ENCODE results near the gene TMEM39A.

- TF ChIP-seq, protein P1, sequence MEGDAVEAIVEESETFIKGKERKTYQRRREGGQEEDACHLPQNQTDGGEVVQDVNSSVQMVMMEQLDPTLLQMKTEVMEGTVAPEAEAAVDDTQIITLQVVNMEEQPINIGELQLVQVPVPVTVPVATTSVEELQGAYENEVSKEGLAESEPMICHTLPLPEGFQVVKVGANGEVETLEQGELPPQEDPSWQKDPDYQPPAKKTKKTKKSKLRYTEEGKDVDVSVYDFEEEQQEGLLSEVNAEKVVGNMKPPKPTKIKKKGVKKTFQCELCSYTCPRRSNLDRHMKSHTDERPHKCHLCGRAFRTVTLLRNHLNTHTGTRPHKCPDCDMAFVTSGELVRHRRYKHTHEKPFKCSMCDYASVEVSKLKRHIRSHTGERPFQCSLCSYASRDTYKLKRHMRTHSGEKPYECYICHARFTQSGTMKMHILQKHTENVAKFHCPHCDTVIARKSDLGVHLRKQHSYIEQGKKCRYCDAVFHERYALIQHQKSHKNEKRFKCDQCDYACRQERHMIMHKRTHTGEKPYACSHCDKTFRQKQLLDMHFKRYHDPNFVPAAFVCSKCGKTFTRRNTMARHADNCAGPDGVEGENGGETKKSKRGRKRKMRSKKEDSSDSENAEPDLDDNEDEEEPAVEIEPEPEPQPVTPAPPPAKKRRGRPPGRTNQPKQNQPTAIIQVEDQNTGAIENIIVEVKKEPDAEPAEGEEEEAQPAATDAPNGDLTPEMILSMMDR (IDR thresholded peaks at IDR 0.05) = no peak
- no peak for TF ChIP-seq EZH2 (IDR thresholded peaks at IDR 0.05; ENCODE audit: borderline replicate concordance, insufficient read depth, low read depth, low read length, poor library complexity, severe bottlenecking)
Observed at GRCh38 chr3:119481079-119481478, 17.7 kb upstream of the TMEM39A start.
